ENCODE data around the gene MECR.
"Not testable (repeated sequence)": the region's sequence is repeated elsewhere in the genome, so short reads cannot be mapped to it uniquely, and the experiment has no call there.

MECR gene

GRCh38 chr1:29152046-29152805 is 78.5 kb downstream of the MECR start:
- H3K4me3 ChIP-seq (ENCODE audit: low read length), result no peak overlapping the region
- DNase-seq (ENCODE audit: low read depth, low spot score), result no peak

GRCh38 chr1:29150346-29150745 is 80.4 kb downstream of the MECR start:
- not testable (repeated sequence) for DNase-seq (ENCODE audit: low read depth, low spot score); H3K4me3 ChIP-seq (ENCODE audit: low read length)

- H3K4me3 ChIP-seq (ENCODE audit: low read length), result no peak overlapping the region
- DNase-seq (ENCODE audit: low read depth, low spot score), result no peak
These were observed 81.9 kb downstream of the MECR start for GRCh38 chr1:29148656-29149491.

- no peak for DNase-seq (ENCODE audit: low read depth, low spot score)
- H3K4me3 ChIP-seq (ENCODE audit: low read length), result no peak overlapping the region
These were observed 84.8 kb downstream of the MECR start for GRCh38 chr1:29145739-29146437.

GRCh38 chr1:29144178-29144577 is 86.6 kb downstream of the MECR start:
- no peak for DNase-seq (ENCODE audit: low read depth, low spot score)
- no peak overlapping the region for H3K4me3 ChIP-seq (ENCODE audit: low read length)

- H3K4me3 ChIP-seq (ENCODE audit: low read length), result no peak overlapping the region
- no peak for DNase-seq (ENCODE audit: low read depth, low spot score)
These were observed 88.0 kb downstream of the MECR start for GRCh38 chr1:29142714-29143113.

Data from Jurkat, Clone E6-1 (cell line).